ENCODE data around the gene PXYLP1.

PXYLP1 gene

DNA sequence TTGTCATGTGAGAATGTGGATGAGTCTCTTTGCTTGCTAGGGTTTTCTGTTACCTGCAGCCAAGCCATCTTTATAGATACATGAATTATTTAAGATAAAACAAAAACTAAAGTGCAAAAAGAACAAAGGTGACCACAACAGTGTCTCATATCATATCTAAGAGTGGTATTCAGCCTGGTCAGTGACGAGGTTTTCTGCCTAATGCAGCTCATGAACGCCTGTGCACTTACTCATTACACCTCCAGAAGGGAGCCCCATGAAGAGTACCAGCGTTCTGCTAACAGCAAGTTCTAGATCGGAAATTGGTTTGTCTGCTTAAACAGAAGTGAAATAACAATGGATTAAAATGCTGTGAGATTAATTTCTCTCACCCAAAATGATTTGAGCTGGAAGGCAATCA is 19.2 kb downstream of the PXYLP1 start:
- no peak for DNase-seq

DNA sequence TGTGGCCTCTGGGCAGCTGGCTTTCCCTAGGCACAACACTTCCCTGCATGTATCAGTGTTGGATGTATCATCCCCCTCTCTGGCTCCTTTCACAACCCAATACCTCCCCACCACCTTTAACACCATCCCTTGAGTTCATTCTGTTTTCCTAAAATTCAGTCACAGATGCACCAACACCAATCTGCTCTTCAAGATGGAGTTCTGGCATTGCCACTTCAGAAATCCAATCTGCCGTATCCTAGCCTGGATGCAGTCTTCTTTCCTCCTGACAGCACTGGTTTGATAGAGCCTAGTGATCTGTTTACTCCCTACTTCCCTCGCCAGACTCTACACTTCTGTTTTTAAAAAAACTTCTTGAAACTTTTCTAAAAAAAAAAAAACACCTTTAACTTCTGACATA is 21.7 kb downstream of the PXYLP1 start:
- no peak for DNase-seq

DNA sequence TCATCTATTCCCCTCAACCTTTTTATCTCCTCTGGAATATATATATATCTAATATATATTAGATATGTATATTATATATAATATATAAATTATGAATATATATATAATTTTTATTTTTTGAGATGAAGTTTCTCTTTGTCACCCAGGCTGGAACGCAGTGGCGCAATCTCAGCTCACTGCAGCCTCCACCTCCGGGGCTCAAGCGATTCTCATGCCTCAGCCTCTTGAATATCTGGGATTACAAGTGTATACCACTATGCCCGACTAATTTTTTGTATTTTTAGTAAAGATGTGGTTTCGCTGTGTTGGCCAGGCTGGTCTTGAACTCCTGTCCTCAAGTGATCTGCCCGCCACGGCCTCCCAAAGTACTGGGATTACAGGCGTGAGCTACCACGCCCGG is 22.2 kb downstream of the PXYLP1 start:
- DNase-seq, result no peak

DNA sequence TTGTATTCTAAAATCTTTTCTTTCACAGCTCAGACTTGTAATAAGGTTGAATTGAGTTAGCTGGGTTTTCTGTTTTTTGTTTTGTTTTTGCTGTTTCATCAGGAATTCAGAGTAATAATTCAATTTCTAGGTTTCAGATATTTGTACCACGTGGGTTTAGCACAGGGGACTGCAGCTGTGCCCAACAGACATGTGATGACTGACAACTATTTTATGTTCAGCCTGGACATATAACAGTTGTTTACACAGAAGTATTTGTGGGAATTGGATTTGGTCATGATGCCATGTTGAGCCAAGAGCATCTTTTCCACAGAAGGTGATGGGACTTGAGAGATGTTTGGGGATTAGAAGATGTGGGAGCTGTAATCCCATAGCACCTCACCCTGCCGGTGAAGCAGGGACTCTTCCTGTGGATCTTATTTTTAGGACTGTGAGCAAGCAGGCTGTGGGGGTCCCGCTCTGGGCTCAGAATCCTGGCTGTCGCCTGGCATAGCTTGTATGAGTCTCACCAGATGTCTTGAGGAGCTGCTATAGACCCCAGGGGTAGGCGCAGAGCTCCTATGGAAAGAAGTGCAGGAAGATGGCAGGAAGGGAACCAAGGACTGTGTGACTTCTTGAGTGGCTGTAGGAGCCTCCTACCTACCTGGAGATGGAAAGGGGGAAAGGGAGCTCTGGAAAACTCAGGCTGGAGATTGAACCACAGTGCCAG is 23.7 kb downstream of the PXYLP1 start:
- no peak for DNase-seq

DNA sequence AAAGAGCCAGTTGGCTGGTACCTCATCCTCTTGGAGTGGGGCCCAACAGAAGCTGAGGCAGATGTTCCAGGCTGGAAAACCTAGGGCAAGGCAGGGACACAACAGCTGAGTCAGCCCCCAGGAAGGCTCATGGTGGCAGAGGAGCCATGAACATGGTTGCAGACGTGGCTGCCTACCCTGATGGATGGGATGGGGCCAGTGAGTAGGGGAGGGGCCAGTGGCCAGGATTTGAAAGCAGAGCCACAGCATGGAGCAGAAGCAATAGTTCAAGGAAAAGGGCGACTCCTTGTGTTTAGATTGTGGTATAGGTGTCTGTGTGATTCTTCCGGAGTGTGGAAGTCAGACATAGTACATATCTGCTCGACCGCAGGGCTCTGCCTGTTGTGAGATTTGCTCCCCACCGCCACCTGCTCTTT is 24.2 kb downstream of the PXYLP1 start:
- no peak for DNase-seq

DNA sequence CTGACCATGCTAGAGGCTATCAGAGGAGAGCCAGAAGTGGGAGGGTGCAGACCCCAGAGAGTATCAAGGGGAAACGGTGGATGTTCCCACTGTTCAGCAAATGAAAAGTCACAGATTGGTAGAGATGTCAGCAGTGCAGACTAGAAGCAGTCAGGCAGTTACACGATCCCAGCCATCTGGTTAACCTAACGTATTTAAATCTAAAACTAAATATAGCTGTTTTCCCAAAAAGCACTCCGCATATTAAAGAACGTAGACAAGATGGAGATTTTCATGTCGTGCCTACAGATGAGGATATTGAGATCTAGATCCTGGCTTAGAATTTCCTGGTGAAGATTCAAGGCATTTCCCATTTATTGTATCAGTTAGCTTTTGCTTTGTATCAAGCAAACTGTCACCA is 25.2 kb downstream of the PXYLP1 start:
- no peak for DNase-seq

DNA sequence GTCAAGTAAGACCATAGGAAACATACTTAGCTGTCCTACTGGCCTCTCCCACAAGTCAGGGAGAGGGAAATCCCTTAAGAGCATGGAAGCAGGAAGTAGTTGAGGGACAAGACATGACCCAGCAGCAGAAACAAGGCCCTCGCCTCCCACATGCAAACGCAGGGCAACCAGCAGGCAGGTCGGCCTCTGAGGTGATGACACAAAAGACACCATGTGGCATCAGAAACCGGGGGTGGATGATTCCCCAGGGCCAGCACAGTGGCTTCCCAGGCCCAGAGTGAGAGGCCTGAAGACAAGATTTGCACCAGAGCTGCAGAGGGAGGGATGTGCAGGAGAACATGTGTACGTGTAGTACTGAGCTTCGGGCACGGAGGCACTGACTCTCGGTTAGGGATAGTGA is 26.3 kb downstream of the PXYLP1 start:
- no peak for DNase-seq

DNA sequence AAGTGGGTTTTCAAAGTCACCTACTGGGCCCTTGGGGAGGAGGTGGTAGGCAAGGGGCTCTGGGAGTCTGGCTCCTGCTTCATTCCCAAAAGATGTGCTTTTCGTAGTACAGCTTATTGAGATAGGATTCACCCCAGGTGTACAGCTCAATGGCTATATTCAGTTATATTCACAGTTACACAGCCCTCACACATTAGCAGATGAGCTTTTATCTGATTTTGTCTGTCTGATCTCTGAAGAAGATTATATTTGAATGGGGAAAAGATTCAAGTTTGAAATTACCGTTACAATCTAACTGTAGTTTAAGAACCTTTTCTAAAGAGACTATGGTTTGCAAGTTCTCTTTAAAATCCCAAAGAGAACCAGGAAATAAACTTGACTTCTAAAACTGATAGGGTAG is 27.3 kb downstream of the PXYLP1 start:
- DNase-seq, result no peak

DNA sequence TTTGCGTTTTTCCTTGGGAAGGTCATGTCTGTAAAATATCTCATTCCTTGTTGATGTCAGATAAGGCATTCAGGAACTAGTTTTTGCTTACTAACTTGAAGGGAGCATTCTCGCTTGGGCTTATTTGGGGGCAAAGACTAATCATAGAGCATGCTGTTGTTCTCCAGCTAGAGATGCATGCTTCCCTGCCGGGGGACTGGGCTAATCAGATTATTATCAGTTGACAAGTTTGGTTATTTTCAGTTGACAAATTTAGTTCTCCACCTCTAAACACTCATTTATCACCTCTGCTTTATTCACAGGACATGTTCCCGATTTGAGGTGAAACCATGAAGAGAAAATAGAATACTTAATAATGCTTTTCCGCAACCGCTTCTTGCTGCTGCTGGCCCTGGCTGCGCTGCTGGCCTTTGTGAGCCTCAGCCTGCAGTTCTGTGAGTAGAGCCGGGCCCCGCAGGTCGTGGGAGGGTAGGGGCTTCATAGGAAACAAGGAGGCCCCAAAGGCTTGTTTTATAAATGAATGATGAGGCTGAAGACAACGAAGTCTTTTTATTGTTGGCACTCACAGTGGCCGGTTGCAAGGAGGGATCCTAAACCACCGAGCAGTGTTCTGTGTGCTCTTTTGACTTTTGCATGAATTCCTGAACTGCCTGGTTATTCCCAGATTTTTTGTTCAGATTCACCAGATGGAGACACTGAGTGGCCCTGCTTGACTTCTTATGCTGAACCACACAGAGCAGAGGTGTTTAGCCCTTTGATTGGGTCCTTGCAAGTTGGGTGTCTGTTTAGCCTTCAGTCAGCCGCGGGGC is 28.4 kb downstream of the PXYLP1 start:
- DNase-seq, result no peak

DNA sequence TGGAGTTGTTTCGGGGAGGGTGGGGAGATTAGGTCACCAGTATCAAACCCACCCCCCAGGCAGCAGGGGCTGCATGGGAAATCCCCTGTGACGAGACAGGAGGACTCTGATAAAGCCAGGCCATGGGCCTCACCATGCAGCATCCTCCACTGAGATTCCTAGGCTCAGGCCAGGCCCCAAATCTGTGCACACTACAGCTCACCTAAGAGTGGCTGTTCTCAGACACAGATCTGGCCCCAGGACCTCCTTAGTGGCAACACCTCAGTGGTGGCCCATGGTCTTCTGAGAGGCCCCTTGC is 29.0 kb downstream of the PXYLP1 start:
- DNase-seq, result no peak

DNA sequence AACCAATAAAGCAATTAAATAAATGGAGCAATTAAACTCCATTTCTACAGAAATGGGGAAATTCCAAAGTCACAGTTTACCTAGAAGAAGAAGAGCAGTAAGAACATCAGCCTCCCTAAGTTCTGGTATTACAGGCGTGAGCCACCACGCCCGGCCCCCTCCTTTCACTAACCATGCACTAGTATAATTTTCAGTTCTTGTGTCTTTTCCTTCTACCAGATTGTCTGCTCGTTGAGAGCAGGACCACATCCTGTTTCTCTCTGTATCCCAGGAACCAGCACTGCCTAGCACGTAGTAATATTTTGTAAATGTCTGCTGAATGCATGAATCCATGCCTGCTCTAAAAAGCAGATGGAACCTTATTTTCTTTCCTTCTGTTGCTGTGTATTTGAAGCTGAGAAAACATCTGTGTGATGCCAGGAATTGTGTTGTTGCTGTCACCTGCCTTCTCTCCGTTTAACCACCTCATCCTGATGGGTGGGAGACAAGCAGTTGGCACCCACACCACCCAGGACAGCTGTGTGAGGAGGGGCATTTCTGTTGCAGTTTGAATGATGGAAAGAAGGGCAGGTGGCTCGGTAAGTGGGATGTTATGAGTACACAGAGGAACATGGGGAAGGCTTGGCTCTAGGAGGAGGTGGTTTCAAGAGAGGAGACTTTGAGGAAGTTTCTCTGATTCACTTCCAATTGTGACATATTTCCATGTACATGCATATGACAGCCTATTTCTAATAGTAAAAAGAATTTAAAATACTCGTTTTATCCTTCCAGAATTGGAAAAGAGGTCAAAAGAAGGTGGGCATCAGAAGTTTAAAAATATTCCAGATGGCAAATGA is 30.1 kb downstream of the PXYLP1 start:
- no peak for DNase-seq

DNA sequence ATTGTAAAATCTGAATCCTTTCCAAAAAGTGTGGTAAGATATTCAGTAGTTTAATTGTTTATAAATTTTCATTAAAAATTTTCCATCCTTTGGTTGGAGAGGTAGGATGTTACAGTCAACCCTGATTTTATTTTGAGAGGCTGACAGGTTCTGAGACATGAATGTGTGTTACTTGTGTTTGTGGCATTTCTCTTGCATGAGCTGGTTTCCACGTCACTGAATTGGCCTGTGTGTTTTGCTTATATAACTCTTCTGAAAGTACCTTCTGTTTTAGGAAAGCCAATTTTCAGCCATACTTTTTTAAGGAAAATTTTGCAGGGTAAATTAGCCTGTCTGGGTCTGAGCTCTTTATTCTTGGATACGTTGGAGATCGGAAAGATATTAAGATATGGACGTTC is 30.7 kb downstream of the PXYLP1 start:
- DNase-seq, result no peak

DNA sequence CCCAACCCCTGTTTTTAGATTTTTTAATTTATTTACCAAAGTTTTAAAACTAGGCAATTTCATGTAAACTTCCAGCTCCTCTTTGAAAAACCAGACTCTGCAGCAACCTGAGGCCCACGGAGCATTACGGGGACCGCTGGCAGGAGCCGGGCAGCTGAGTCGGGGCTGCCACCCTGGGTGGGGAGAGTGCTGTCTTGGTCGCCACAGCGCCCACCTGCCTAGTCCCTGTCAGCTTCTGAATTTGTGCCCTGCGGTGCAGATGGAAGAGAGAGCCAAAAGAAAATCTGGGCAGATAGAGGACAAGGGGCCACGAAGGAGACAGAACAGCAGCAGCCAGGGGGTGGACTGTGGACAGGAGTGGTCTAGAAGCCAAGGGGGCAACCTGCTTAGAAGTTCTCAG is 34.6 kb downstream of the PXYLP1 start:
- no peak for DNase-seq

DNA sequence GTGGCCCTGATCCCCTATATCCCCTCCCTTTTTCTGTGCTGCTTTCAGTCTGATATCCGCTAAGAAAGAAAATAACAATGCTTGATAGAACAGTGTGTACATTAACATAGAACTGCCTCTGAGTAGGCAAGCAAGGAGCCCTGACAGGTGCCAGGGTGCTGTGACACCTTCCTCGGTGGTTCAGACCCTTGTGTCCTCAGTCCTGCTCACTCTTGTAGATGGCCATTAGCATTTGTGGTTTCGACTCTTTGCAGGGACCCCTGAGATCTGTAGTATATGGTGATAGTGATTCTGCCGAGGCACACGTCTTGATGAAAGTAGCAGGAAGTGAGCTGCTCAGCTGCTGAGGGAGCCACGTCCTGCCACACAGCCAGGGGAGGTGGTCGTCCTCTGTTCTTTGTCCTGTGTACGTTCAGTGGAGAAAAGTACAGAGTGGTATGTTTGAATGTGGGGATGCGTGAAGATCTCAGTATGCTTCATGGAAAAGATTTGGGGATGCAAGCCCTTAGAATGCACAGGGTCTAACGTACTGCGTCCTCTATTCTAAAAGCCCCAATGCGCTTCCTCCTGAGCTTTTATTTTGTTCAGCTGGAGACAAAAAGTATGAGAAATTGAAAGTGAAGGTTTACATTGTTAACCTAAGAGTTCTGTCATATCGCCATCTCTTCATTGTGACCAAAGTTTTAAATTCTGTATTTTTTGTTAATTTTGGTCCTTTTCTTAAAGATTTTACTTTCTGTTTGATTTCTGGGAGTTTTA is 35.4 kb downstream of the PXYLP1 start:
- DNase-seq, result peak; percentile 53

DNA sequence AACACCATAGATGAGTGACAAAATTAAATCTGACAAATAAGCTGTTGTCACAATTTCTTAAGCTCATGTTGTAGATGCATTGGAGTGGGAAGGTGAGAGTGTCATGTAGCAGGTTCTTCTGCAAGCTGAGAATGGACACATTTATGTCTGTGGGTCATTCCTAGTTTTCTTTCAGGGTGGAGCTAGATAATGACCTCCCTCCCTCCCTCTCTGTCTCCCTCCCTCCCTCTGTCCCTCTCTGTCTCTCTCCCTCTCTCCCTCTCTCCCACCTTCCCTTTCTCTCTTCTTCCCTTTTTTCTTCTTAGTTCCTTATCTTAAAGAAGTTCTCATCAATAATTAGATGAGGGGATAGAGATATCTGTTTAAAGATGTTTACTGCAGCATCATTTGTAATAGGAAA is 36.0 kb downstream of the PXYLP1 start:
- DNase-seq, result no peak

DNA sequence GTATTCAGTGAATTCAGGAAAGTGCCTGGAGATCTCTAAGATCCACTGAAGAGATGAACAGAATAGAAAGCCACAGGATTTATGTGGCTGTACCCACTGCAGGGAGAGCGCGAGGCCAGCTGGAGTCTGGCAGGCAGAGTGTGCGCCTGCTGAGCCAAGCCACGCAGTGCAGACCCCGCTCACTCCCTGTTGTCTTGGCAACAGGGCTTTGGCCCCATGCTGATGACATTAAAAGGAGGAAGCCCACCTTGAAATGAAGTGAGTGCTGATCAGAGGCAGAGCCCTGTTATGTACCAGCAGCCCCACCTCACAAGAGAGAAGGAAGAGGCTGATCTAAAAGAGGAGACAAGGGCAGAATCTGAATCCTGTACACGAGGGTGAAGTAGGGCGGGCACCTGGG is 36.7 kb downstream of the PXYLP1 start:
- no peak for DNase-seq

DNA sequence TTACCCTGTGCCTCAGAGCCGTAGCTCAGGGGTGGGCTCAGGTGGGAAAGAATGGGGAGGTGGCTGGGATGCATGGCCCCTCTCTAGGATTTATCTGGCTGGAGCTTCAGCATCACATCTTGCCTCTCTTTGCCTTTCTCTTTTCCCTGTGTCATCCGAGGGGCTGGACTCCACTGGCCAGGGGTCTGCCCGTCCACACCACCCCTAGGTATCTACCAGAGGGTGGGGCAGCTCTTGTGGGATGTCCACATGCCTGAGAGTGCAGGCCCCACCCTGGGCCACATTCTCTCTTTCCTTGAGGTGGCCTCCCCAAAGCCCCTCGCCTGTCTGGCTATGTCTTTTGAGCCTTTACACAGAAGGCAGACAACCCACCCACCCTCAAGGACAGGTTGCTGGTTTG is 37.2 kb downstream of the PXYLP1 start:
- no peak for DNase-seq

DNA sequence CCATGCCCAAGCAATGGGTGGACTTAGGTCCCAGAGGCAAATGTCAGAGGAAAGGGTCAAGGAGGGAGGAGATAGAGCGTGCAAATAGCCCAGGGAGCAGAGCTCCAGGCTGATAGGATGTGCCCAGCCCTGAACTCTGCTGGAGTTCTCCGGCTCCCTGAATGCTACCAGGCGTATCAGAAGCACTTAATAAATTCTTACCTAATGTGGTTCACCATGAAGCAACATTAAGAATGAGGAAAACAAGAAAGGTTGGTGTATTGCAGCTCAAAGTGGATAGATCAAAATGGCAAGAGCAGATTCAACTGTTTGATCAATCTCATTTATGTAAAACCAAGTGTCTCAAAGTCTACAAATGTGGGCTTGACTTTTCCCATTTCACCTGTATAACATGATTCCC is 38.3 kb downstream of the PXYLP1 start:
- DNase-seq, result no peak

DNA sequence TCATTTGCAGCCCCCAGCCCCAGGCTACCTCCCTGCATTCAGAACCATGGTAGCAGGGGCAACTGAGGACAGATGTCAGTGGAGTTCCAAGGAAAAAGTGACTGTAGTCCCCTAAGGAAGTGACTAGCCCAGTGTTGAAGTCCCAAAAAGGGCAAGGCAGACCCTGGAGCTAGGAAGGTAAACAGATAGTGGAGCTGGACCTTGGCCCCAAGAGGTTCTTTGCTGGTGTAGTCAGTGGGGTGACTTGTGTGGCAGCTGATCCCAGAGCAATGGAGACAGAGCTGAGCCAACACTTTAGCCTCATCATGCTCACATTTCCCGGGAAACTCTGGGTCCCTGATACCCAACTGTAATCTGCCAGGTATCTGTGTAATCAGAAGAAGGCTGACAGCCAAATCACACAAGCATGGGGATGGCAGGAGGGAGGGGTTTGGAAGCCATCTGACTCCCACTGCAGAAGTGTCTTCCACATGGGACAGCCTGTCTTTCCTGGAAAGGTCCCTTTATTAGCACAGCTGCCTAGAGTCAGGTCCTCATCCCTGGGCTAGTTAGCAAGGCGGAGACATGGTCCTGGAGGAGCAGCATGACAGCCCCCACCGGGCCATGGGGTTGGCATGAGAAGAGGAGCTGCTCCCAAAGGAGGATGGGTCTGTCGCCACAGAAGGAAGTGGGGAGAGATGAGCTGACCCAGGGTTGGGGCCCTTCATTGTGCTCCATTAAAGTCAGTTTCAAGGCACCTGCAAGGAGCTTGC is 39.8 kb downstream of the PXYLP1 start:
- DNase-seq, result no peak

DNA sequence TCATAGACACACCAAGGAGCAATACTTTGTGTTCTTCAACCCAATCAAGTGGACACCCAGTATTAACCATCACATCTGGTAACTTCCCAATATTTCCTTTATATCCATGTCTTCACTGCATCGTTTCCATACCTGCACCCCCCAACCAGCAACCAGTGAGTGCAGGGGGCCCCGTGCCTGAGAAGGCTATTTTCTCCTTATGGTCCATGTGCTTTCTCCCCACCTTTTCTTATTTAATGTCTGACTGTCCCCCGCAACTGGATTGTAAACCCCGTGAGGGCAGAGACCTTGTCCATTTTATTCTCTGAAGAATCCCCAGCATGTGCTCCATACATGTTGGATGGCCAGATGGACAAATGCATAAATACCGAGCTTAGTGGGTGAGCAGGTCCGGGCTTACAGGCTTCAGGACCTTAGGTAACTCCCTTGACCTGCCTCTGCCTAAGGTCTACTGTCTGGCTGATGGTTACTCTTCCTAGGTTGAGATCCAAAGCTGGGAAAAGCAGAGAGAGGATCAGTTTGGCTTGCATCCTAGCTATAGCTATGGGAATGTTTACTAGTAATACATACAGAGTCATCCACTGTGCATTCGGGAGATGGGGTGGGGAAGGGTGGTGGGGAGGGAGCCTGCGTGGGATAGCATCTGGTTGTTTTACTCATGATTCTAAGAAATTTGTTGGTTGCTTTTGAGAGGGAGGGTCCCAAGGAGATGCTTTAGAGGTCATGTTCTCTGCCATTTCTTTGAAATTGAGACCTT is 41.5 kb downstream of the PXYLP1 start:
- DNase-seq, result no peak

DNA sequence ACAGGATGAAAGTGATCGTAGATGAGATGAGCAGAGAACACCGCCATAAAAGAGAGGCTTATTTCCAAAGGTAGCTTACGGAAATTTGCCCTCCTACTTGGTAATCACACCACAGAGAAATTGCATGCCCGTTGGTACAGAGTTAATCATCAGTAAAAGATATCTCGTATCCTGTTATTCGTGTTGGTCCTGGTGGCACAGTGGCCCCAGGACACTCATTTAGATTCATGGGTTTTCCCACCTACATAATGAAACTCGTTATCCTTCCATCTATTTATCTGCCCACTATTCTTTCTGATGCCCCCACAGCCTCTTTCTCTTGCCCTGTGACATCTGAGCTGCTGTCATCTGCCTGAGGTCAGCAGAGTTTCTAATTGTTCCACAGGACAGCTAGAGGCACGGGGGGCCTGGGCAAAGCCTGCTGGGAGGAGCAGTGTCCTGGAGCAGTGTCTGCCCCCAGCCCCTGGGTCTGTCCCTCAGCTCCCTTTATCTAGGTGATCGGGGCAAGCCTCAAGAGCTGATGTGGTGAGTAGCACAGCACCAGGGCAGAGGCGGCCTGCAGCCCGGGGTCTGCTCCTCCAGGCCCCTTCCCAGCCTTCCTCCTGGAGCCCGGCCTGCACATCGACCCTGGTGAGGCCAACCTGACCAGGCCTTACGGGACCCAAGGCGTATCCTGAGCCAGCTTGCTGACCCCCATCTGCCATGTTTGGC is 42.2 kb downstream of the PXYLP1 start:
- DNase-seq, result no peak
